K562 (cell line): ENCODE results near the gene PTGES3L. TPM values are rescaled to one million over a fixed set of nuclear protein-coding genes. Genes with fewer than 3 reads are reported as not detected.

Experiments used
- BCL6 ChIP-seq: fragments of 250-450 bp; sonication (Bioruptor Pico); IDR thresholded peaks from 2 replicates; pipeline ENCODE4 v1.4.0; 2020
- CREB3 ChIP-seq: fragments of 450-650 bp; conservative IDR thresholded peaks from 2 replicates; pipeline ENCODE4 v1.6.1; 2016; ENCODE audit warnings: missing genetic modification characterization, low read depth, mild to moderate bottlenecking, missing compliant biosample characterization, moderate library complexity
- CSDE1 ChIP-seq, 2 experiments: fragments of 450-650 bp; IDR thresholded peaks; 2 replicates each; pipeline ENCODE4 v1.6.1; 2016; ENCODE audit warnings: mild to moderate bottlenecking in 1 of 2
- DNMT1 ChIP-seq: fragments of 450-650 bp; IDR thresholded peaks from 2 replicates; pipeline ENCODE4 v1.6.1; 2016; ENCODE audit warnings: antibody characterized with exemption, mild to moderate bottlenecking
- EZH2 ChIP-seq: IDR thresholded peaks from 2 replicates; pipeline ENCODE4 v1.6.1; 2012; ENCODE audit warnings: low read depth, mild to moderate bottlenecking, inconsistent platforms, low read length, borderline replicate concordance
- FOXM1 ChIP-seq, 2 experiments: fragments of 450-650 bp in 1 of 2; sonication (generic) in 1 of 2; formaldehyde crosslinking in 1 of 2; IDR thresholded peaks; 2 replicates each; pipeline versions ENCODE4 v1.6.1 to v1.9.0; 2017 to 2022; ENCODE audit warnings: low read depth in 2 of 2, mild to moderate bottlenecking in 2 of 2, missing genetic modification reagents in 1 of 2, moderate library complexity in 1 of 2
- MGA ChIP-seq: fragments of 450-650 bp; IDR thresholded peaks from 2 replicates; pipeline ENCODE4 v1.6.1; 2016; ENCODE audit warnings: mild to moderate bottlenecking, moderate library complexity
- PCBP2 ChIP-seq: fragments of 200-400 bp; formaldehyde crosslinking; IDR thresholded peaks from 2 replicates; pipeline ENCODE4 v1.6.1; 2018; ENCODE audit warnings: low read length, low read depth, mild to moderate bottlenecking, moderate library complexity; ENCODE audit not compliant: poor library complexity, severe bottlenecking
- PHF20 ChIP-seq: fragments of 450-650 bp; IDR thresholded peaks from 2 replicates; pipeline ENCODE4 v1.6.1; 2018; ENCODE audit not compliant: partially characterized antibody
- RNF2 ChIP-seq: sonication (generic); IDR thresholded peaks from 2 replicates; pipeline ENCODE4 v1.6.1; 2016
- RUNX1 ChIP-seq: sonication (generic); IDR thresholded peaks from 2 replicates; pipeline ENCODE4 v1.6.1; 2016; ENCODE audit warnings: antibody characterized with exemption, low read depth
- SUPT5H ChIP-seq: fragments of 450-650 bp; IDR thresholded peaks from 2 replicates; pipeline ENCODE4 v1.6.1; 2016
- TARDBP ChIP-seq: fragments of 450-650 bp; IDR thresholded peaks from 2 replicates; pipeline ENCODE4 v1.6.1; 2016
- ZNF174 ChIP-seq: fragments of 250-450 bp; sonication (Bioruptor Pico); IDR thresholded peaks from 2 replicates; pipeline ENCODE4 v1.4.0; 2020; ENCODE audit warnings: mild to moderate bottlenecking
- ZNF57 ChIP-seq: fragments of 450-650 bp; formaldehyde crosslinking; IDR thresholded peaks from 2 replicates; pipeline ENCODE4 v1.4.0; 2020; ENCODE audit warnings: mild to moderate bottlenecking, moderate library complexity
- polyA plus RNA-seq, 8 experiments: library from polyadenylated mRNA; depleted of rRNA in 4 of 8; stranded (reverse) in 5 of 8; unstranded in 3 of 8; fragments of >200 nt; fragmentation: Nextera tagmentation in 2 of 8; fragmentation: Illumina TruSeq in 1 of 8; extraction: Ambion mirVana in 2 of 8; extraction: Trizol in 1 of 8; gene quantifications; 2 replicates each; pipeline versions ENCODE4 v1.2.1 to v1.2.3, GENCODE V29; 2011 to 2014; ENCODE audit warnings: inconsistent platforms in 1 of 8, missing spikeins in 1 of 8
- total RNA-seq, 7 experiments: library from RNA; depleted of rRNA in 6 of 7; stranded (reverse); fragments of >200 nt in 6 of 7; fragmentation: Illumina TruSeq in 2 of 7; extraction: Trizol in 2 of 7; gene quantifications; 2 replicates each; pipeline versions ENCODE4 v1.2.1 to v1.2.3, GENCODE V29; 2011 to 2021; ENCODE audit warnings: low replicate concordance in 1 of 7

PTGES3L gene
- total and polyA plus RNA-seq, 9 of the 15 experiments (the other 6 are each of a cell fraction or from before 2014, with no cell fraction given), result 6.0 to 16.0 (median 9.6) TPM

- TF ChIP-seq PHF20 (peak; percentile 86), FOXM1 (IDR thresholded peaks at IDR 0.05; ENCODE audit: low read depth) (no peak), FOXM1 (CRISPR knock-in tag; IDR thresholded peaks at IDR 0.05; ENCODE audit: low read depth) (no peak), RUNX1 (no peak), RNF2 (0 out of 2 replicates have a peak, but pooled peaks have one; percentile 49), SUPT5H (peak; percentile 95), PCBP2 (no peak), CREB3 (tag) (no peak), DNMT1 (no peak), BCL6 (no peak), EZH2 (no peak), TARDBP (0 out of 2 replicates have a peak, but pooled peaks have one; percentile 40), MGA (peak; percentile 92), ZNF174 (no peak), ZNF57 (CRISPR knock-in tag) (no peak), CSDE1 (IDR thresholded peaks at IDR 0.05) (peak in 1 of 2 experiments; percentile 46; a peak in 1 of 4 replicates)
Measured at GRCh38 chr17:42964161-42964932, 15.5 kb downstream of the PTGES3L start, which contains the start of gene AARSD1 (continued).
